ENCODE data around the gene TMEM167B.
A peak's percentile ranks its signal among the peaks of the same experiment; 100 is the strongest.
"Not testable (repeated sequence)": the region's sequence is repeated elsewhere in the genome, so short reads cannot be mapped to it uniquely, and the experiment has no call there.

Gene TMEM167B

DNA sequence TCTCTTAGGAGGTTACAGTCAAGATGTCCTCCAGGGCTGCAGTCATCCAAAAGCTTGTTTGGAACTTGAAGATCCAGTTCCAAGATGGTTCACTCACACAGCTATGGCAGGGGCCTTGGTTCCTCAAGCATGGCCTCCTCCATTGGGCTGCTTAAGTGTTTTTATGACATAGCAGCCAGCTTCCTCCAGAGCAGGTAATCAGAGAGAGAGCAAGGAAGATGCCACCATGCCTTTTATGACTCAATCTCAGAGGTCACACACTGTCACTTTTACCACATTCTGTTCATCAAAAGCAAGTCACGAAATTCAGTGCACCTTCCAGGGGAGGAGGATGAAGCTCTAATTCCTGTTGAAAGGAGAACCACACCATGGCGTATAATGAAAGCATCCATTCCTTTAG, 40.5 kb downstream of the TMEM167B start:
- TF ChIP-seq POLR2AphosphoS5 (IDR thresholded peaks at IDR 0.05; ENCODE audit: low read depth, low read length) (no peak), SPI1 (IDR thresholded peaks at IDR 0.05; ENCODE audit: low read depth, low read length) (no peak), POLR2A (IDR thresholded peaks at IDR 0.05; ENCODE audit: low read depth, low read length) (no peak)
- no peak for FAIRE-seq
- DNase-seq (ENCODE audit: insufficient read length, low spot score), result no peak

DNA sequence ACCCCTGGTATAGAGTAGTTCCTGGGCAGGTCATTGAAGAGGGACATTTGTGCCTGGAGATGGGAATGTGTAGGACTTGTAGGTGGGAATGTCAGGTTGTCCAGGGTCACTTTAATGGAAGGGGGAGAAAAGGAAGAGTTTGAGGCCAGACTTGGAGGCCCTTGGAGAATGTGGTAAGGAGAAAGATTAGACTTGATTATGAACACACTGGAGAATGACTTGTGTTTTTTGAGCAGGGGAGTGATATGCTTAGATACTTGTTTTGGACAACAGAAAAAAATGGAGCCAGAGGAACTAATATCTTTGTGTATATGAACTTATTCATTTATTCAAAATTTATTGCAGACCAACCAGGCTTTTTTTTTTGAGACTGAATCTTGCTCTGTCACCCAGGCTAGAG, 41.2 kb downstream of the TMEM167B start:
- FAIRE-seq (no peak), DNase-seq (ENCODE audit: insufficient read length, low spot score) (no peak)
- no peak for TF ChIP-seq SPI1 (IDR thresholded peaks at IDR 0.05; ENCODE audit: low read depth, low read length)

DNA sequence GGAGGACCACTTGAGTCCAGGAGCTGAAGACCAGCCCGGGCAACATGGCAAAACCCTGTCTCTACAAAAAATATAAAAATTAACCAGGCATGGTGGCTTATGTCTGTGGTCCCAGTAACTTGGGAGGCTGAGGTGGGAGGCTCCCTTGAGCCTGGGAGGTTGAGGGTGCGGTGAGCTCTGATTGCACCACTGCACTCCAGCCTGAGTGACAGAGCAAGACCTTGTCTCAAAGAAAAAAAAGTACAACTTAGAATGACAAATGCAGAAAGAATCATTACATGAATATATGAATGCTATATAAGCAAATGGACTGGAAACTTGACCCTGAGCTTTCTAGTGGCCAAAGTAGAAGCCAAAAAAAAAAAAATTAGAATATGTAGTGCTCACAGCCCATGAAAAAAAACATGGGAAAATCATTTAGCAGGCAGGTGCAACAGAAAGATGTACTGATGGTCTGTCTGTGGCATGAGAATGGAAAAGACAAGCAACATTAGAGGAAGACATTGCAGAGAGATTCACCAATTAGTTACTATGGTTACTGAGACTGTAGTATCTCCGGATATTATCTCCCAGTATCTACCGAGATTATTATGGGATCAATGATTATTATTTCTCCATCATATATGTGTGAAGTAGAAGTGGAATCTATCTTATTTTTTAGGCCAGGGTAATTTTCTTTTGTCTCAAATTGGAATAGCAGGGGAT, 42.6 kb downstream of the TMEM167B start:
- no peak for TF ChIP-seq POLR2AphosphoS5 (IDR thresholded peaks at IDR 0.05; ENCODE audit: low read depth, low read length)
- no peak for TF ChIP-seq POU2F2 (IDR thresholded peaks at IDR 0.05; ENCODE audit: low read depth, low read length)
- no peak for TF ChIP-seq POLR2A (IDR thresholded peaks at IDR 0.05; ENCODE audit: low read depth, low read length)
- no peak for TF ChIP-seq SPI1 (IDR thresholded peaks at IDR 0.05; ENCODE audit: low read depth, low read length)
- FAIRE-seq (no peak), DNase-seq (ENCODE audit: insufficient read length, low spot score) (no peak)

DNA sequence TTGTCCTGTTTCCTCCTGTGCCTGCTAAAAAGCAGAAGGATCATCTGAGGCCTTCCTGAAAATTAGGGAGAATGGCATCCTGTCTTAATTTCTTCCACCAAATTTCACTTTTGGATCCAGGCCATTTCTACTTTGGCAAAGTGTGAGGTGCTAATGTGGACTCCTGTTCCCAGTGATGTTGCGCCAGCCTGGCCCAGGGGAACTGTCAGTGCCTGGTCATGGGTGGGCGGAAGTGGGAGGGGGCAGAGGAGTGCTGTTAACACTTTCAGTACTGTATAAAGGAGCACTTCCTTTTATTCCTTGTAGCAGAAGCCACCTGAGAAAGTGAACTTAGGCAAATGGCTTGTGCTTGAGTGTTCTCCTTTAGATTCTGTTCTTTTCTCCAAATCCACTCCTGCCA, 43.3 kb downstream of the TMEM167B start:
- TF ChIP-seq POU2F2 (IDR thresholded peaks at IDR 0.05; ENCODE audit: low read depth, low read length) (no peak), SPI1 (IDR thresholded peaks at IDR 0.05; ENCODE audit: low read depth, low read length) (peak; percentile 92)
- FAIRE-seq, result peak; percentile 71
- DNase-seq (ENCODE audit: insufficient read length, low spot score), result no peak

DNA sequence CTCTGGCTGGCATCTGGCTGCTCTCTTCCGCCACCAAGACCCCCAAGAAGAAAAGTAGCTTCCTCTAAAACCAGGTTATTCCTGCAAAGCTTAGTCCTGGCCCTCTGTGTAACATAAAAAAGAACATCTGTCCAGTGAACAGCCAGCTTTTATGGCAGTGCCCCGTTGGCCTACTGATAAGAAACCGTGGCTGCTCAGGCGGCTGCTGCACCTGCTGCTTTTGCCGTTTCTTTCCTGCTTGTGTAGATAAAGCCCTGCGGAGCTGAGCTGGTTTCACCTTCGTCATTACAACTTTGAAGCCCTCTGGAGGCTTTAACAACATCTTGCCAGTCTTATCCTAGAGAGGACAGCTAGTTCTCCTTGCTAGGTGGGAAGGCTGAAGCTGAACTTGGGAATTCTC, 43.9 kb downstream of the TMEM167B start:
- no peak for DNase-seq (ENCODE audit: insufficient read length, low spot score)
- FAIRE-seq, result peak; percentile 71
- TF ChIP-seq TAF1 (IDR thresholded peaks at IDR 0.05; ENCODE audit: low read depth, low read length) (no peak), POLR2A (IDR thresholded peaks at IDR 0.05; ENCODE audit: low read depth, low read length) (no peak), SPI1 (IDR thresholded peaks at IDR 0.05; ENCODE audit: low read depth, low read length) (no peak), POLR2AphosphoS5 (IDR thresholded peaks at IDR 0.05; ENCODE audit: low read depth, low read length) (no peak), POU2F2 (IDR thresholded peaks at IDR 0.05; ENCODE audit: low read depth, low read length) (no peak), PAX5 (IDR thresholded peaks at IDR 0.05; ENCODE audit: insufficient read depth, low read length, severe bottlenecking) (no peak)

DNA sequence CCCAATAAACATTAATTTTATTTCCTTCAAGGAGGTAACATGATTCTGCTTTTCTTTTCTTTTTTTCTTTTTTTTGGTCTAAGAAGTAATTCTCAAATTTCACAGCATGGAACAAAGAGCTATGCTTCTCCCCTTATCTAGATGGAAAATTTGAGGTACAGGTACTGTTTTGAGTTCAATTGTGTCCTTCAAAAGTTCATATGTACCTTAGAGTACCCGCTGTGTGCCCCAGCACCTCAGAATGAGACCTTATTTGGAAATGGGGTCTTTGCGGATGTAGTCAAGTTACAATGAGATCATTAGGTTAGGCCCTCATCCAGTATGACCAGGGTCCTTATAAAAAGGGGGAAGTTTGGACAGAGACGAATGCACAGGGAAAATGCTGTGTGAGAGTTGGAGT, 45.4 kb downstream of the TMEM167B start:
- TF ChIP-seq TAF1 (IDR thresholded peaks at IDR 0.05; ENCODE audit: low read depth, low read length) (no peak), SPI1 (IDR thresholded peaks at IDR 0.05; ENCODE audit: low read depth, low read length) (no peak)
- FAIRE-seq (no peak), DNase-seq (ENCODE audit: insufficient read length, low spot score) (no peak)

- TF ChIP-seq SPI1 (IDR thresholded peaks at IDR 0.05; ENCODE audit: low read depth, low read length), result no peak
- TF ChIP-seq PAX5 (IDR thresholded peaks at IDR 0.05; ENCODE audit: insufficient read depth, low read length, severe bottlenecking), result no peak
- no peak for TF ChIP-seq POU2F2 (IDR thresholded peaks at IDR 0.05; ENCODE audit: low read depth, low read length)
- TF ChIP-seq POLR2A (IDR thresholded peaks at IDR 0.05; ENCODE audit: low read depth, low read length), result no peak
- TF ChIP-seq TAF1 (IDR thresholded peaks at IDR 0.05; ENCODE audit: low read depth, low read length), result no peak
- FAIRE-seq (no peak), DNase-seq (ENCODE audit: insufficient read length, low spot score) (no peak)
Observed at GRCh38 chr1:109136766-109137165, 46.2 kb downstream of the TMEM167B start.

DNA sequence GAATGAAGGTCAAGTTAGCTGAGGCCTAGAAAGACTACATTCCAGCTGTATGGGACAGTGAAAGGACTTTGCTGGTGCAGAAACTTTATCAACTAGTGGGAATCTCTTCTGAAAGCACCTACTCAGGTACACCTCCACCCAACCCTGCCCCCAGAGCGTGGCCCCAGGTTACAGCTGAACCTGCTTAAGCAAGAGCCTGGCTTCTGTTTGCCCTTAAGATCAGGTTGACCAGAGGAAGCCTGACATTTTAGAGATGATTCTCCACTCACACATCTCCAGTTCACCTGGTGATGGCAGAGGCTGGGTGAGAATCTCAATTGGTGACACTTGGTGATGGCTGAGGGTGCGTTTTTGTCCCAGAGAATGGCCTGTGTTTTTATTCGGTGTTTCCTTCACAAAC, 47.4 kb downstream of the TMEM167B start:
- FAIRE-seq (no peak), DNase-seq (ENCODE audit: insufficient read length, low spot score) (no peak)
- no peak for TF ChIP-seq POLR2AphosphoS5 (IDR thresholded peaks at IDR 0.05; ENCODE audit: low read depth, low read length)
- no peak for TF ChIP-seq SPI1 (IDR thresholded peaks at IDR 0.05; ENCODE audit: low read depth, low read length)
- no peak for TF ChIP-seq PAX5 (IDR thresholded peaks at IDR 0.05; ENCODE audit: insufficient read depth, low read length, severe bottlenecking)
- no peak for TF ChIP-seq POU2F2 (IDR thresholded peaks at IDR 0.05; ENCODE audit: low read depth, low read length)
- no peak for TF ChIP-seq POLR2A (IDR thresholded peaks at IDR 0.05; ENCODE audit: low read depth, low read length)
- TF ChIP-seq TAF1 (IDR thresholded peaks at IDR 0.05; ENCODE audit: low read depth, low read length), result no peak

DNA sequence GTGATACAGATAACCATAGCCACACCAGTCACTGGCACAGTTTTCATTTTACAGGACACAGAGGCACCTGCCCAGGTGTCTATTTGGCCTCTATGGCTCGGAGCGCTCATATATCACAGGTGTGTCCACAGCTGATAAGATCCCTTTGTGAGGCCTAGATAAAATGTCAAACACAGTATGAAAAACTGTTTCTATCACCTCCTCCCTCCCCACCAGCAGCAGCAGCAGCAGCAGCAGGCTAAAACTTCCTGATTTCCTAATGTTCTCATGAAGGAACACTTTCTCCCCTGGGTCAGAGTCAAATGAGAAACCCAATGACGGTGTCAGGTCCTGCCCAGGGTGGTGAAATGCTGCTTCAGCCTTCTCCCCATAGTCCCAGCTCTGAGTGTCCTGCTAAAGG, 47.8 kb downstream of the TMEM167B start:
- FAIRE-seq, result no peak
- TF ChIP-seq TAF1 (IDR thresholded peaks at IDR 0.05; ENCODE audit: low read depth, low read length) (no peak), SPI1 (IDR thresholded peaks at IDR 0.05; ENCODE audit: low read depth, low read length) (no peak), POU2F2 (IDR thresholded peaks at IDR 0.05; ENCODE audit: low read depth, low read length) (no peak), PAX5 (IDR thresholded peaks at IDR 0.05; ENCODE audit: insufficient read depth, low read length, severe bottlenecking) (no peak), POLR2A (IDR thresholded peaks at IDR 0.05; ENCODE audit: low read depth, low read length) (no peak), POLR2AphosphoS5 (IDR thresholded peaks at IDR 0.05; ENCODE audit: low read depth, low read length) (no peak)
- no peak for DNase-seq (ENCODE audit: insufficient read length, low spot score)

- no peak for TF ChIP-seq POU2F2 (IDR thresholded peaks at IDR 0.05; ENCODE audit: low read depth, low read length)
- TF ChIP-seq PAX5 (IDR thresholded peaks at IDR 0.05; ENCODE audit: insufficient read depth, low read length, severe bottlenecking), result no peak
- no peak for TF ChIP-seq TAF1 (IDR thresholded peaks at IDR 0.05; ENCODE audit: low read depth, low read length)
- no peak for TF ChIP-seq POLR2AphosphoS5 (IDR thresholded peaks at IDR 0.05; ENCODE audit: low read depth, low read length)
- TF ChIP-seq SPI1 (IDR thresholded peaks at IDR 0.05; ENCODE audit: low read depth, low read length), result no peak
- TF ChIP-seq POLR2A (IDR thresholded peaks at IDR 0.05; ENCODE audit: low read depth, low read length), result no peak
- no peak for DNase-seq (ENCODE audit: insufficient read length, low spot score)
- no peak for FAIRE-seq
Observed at GRCh38 chr1:109140392-109140791, 49.8 kb downstream of the TMEM167B start.

- no peak for TF ChIP-seq SPI1 (IDR thresholded peaks at IDR 0.05; ENCODE audit: low read depth, low read length)
- no peak for TF ChIP-seq PAX5 (IDR thresholded peaks at IDR 0.05; ENCODE audit: insufficient read depth, low read length, severe bottlenecking)
- no peak for TF ChIP-seq TAF1 (IDR thresholded peaks at IDR 0.05; ENCODE audit: low read depth, low read length)
- TF ChIP-seq POLR2A (IDR thresholded peaks at IDR 0.05; ENCODE audit: low read depth, low read length), result no peak
- no peak for TF ChIP-seq POLR2AphosphoS5 (IDR thresholded peaks at IDR 0.05; ENCODE audit: low read depth, low read length)
- TF ChIP-seq POU2F2 (IDR thresholded peaks at IDR 0.05; ENCODE audit: low read depth, low read length), result no peak
Observed at GRCh38 chr1:109142260-109142659, 51.7 kb downstream of the TMEM167B start.

DNA sequence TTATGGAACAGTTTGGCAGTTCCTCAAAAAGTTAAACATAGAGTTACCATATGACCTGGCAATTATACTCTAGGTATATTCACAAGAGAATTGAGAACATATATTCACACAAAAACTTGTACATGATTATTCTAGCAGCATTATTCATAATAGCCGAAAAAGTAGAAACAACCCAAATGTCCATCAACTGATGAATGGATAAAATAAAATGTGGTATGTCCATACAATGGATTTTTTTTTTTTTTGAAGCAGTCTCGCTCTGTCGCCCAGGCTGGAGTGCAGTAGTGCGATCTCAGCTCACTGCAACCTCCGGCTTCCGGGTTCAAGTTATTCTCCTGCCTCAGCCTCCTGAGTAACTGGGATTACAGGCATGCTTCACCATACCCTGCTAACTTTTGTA, 52.2 kb downstream of the TMEM167B start:
- DNase-seq (ENCODE audit: insufficient read length, low spot score); FAIRE-seq: not testable (repeated sequence)

More at GRCh38 chr1:109142260-109142659, 51.7 kb downstream of the TMEM167B start:
- DNase-seq (ENCODE audit: insufficient read length, low spot score) (no peak), FAIRE-seq (no peak)
